Effector CD8-positive, alpha-beta T cell (primary cell): Measurements from ENCODE around the gene ITIH1.

Source experiments
- DNase-seq: peaks from one replicate; lab custom pipeline; 2025; lab: John Stamatoyannopoulos, UW

The ITIH1 gene

GRCh38 chr3:52813810-52814209 is 36.4 kb downstream of the ITIH1 start:
- no peak for DNase-seq

DNA sequence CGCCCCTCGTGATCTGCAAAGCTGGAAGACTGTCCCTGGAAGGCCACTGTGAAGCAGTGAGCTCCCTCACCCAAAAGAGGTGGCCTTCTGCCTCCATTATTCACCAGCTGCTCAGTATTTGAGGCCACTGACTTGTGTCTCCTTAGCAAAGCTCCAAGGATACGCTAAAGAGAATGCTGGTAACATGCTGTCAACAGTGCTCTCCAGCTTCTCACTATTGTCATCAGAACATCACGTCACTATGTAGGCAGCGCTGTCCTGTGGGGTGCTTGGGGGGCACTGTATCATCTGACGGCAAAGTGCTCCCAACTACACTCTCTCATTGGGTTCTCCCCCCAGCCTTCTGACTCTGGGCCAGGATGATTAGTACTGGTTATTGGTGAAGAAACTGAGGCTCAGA is 38.8 kb downstream of the ITIH1 start:
- DNase-seq: no peak

DNA sequence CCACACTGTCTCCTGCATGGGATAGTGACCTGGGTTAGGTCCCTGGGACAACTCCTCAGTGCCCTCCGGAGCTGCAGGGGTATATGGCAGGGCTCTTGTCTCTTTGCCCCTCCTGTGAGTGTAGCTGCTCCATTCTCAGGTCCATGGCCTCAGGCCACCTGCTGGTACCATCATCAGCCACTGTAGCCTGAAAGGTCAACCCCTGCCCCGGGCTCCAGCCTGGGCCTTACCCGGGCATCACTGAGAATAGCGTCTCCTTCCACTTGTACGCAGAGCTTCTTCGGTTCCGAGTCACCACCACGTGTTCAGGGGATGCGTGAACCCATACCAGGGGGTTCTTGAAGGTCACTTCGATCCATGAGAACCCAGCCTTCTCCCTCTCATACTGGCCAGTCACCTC is 39.3 kb downstream of the ITIH1 start:
- no peak for DNase-seq

GRCh38 chr3:52817221-52817620 is 39.8 kb downstream of the ITIH1 start:
- no peak for DNase-seq

- no peak for DNase-seq
Measured at GRCh38 chr3:52817860-52818259, 40.5 kb downstream of the ITIH1 start.

DNA sequence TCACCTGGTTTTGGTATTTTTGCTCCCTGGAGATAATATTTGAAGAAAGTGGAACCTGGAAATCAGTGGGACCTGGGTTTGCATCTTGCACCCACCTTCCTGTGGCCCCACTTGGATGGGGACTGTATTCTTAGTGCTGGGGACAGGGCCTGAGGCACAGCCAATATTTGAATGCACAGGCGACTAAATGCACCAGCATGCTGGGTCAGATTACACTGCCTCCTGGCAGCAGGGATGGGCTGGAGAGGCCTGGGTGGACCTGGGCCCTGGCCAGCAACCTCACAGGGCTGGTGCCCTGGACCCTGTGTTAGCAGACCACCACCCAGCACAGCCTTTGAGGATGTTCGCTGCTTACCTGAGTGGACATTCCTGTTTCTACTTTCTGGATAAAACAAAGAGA is 42.5 kb downstream of the ITIH1 start:
- no peak for DNase-seq

- no peak for DNase-seq
Measured at GRCh38 chr3:52820736-52821135, 43.3 kb downstream of the ITIH1 start.

DNA sequence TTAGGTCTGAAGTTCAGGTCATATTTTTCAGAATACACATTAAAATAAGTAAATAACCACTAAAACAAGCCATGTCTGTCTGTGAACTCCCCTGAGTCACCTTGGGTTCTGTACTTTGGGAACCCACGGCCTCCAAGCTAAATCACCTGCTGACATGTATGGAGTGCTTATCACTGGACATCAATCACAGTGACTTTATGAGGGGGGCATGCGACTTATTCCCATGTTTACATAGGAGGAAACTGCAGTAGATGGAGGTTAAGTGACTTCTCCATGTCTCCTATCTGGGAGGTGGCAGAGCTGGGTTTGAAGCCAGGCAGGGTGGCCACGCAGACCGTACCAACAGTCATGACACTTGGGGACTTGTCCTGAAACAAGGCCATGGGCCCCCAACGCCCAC is 45.0 kb downstream of the ITIH1 start:
- DNase-seq: no peak

GRCh38 chr3:52824037-52824436 is 46.6 kb downstream of the ITIH1 start:
- DNase-seq: no peak

- no peak for DNase-seq
Measured at GRCh38 chr3:52827441-52827840, 50.0 kb downstream of the ITIH1 start.

DNA sequence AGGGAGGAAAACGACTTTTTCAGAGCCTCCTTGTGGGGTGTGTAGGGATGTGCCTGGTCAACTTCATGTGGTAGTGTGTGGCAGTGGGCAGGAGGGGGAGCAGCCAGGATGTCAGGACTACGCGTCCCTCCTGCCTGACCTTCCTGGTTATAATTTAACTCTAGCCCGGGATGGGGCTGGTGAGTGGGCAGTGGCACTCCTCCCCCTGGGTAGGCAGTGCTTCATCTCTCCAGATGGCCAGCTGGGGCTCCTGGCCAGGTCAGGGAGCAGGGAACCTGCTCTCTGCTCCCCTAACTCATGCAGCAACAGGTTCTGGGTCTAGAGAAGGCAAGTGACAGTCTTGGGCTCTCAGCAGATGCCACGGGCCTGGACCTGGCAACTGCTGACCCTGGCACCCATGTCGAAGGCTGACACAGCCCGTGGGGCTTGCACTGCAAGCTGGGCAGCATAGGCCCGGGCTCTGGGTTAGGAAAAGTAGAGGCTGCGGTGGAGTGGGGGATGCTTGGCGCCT is 50.5 kb downstream of the ITIH1 start:
- no peak for DNase-seq

- DNase-seq: no peak
Measured at GRCh38 chr3:52829482-52829881, 52.1 kb downstream of the ITIH1 start.

DNA sequence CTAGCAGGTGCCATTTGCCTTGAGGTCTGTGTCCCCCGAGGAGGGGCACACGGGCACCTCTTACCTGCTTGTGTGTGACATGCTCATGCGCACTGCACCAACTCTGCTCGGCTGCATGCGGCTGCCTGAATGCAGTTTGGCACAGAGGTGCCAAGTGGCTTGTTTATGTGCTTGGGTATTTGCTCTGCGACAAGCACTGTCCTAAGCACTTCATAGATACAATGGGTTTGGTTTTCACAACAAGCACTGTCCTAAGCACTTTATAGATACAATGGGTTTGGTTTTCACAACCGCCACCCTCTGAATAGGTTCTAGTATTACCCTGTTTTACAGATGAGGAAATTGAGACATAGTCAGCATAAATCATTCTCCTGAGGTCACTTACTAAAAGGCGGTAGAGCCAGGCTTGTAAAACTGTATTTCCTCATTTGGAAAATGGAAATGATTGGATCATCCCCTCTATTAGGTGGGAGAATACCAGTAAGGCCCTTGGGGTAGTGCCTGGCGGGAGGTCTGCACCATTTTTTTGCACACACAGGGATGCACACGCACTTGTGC is 52.6 kb downstream of the ITIH1 start:
- no peak for DNase-seq

GRCh38 chr3:52830535-52831258 is 53.3 kb downstream of the ITIH1 start, which contains the start of gene ITIH4:
Gene ITIH4, minus strand, starts transcription at chr3:52830672. Its CDS starts 30 bp downstream, at chr3:52830642.
- DNase-seq: no peak

DNA sequence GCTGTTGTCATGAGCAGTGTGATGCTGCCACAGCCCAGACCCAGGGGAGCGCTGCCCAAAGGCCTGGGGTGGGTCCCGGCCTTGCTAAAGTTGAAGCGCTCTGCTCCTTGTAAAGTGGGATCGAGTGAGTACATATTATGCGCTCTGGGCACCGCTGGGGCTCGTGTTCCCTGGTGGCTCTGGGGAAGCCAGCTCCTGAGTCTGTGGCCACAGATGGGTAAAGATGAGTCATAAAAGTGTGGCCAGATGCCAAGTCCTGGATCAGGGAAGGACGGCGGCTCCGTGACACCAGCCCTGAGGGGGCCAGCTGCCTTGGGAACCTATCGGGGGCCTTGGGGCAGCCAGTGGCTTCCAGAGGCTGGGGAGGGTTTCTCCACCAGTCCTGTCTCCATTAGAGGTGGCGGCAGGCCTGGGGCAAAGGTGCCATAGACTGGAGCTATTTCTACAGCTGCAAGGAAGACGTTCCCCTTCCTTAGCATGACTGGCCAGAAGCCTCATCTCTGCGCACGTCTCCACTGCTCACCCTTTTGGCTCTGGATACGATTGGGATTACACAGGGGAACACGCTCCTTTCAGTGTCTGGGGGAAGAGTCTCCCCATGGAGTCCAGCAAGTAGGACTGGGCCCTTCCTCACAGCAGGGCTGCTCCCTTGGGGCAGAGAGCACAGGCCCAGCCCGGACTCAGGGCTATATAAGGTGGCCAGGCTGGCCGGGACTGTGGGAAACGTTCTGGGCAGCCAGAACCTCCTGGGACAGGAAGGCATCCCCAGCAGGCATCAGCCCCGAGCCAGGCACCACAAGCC is 54.3 kb downstream of the ITIH1 start:
- no peak for DNase-seq

GRCh38 chr3:52833202-52833601 is 55.8 kb downstream of the ITIH1 start:
- DNase-seq: no peak

GRCh38 chr3:52834871-52835501 is 57.6 kb downstream of the ITIH1 start, which contains the start of gene MUSTN1:
Gene MUSTN1, minus strand, starts transcription at chr3:52835019. Its CDS starts 71 bp downstream, at chr3:52834948.
- no peak for DNase-seq

DNA sequence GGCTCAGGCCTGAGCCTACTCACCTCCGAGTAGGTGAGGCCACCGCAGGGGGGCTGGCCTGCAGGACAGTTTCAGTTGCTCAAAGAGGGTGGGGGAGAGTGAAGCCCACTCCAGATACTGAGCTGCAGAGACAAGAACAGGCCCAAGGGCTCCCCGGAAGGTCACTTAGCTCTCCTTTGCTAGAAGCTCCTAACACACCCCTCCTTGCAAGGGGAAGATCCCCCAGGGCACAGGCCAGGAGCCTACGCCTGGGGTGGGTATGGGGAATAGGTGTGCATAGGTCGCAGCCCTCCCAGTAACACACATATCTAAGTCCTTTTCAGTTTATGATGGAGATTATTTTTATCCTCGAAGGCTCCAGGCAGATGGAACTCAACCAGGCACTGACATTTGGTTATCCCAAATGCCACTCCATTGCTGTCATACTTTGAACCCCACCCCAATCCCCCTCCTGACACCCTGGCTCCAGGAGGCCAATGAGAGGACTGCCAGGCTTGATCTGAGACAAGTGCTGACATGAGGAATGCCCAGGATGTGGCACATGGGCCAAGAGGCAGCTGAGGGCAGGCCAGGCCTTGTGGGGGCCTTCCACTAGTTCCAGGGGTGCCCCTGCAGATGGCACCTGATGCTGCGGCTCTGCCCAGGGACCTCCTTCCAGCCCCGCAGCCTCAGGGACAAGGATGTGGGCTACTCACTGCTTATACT is 58.5 kb downstream of the ITIH1 start:
- no peak for DNase-seq

GRCh38 chr3:52836471-52836845 is 59.1 kb downstream of the ITIH1 start:
- DNase-seq: no peak

- no peak for DNase-seq
Measured at GRCh38 chr3:52836986-52837385, 59.6 kb downstream of the ITIH1 start.

GRCh38 chr3:52838561-52839267 is 61.3 kb downstream of the ITIH1 start:
- no peak for DNase-seq
